DMS53 treated with DMSO at 0.1 percent for 48 hours (cell line): ENCODE measurements around the gene KCNS1.
"Not testable (repeated sequence)": the region's sequence is repeated elsewhere in the genome, so short reads cannot be mapped to it uniquely, and the experiment has no call there.

ENCODE experiments used
- DNase-seq: peaks from one replicate; lab custom pipeline; 2025; ENCODE audit not compliant: unreplicated experiment; lab: John Stamatoyannopoulos, UW

The KCNS1 gene, protein sequence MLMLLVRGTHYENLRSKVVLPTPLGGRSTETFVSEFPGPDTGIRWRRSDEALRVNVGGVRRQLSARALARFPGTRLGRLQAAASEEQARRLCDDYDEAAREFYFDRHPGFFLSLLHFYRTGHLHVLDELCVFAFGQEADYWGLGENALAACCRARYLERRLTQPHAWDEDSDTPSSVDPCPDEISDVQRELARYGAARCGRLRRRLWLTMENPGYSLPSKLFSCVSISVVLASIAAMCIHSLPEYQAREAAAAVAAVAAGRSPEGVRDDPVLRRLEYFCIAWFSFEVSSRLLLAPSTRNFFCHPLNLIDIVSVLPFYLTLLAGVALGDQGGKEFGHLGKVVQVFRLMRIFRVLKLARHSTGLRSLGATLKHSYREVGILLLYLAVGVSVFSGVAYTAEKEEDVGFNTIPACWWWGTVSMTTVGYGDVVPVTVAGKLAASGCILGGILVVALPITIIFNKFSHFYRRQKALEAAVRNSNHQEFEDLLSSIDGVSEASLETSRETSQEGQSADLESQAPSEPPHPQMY

DNA sequence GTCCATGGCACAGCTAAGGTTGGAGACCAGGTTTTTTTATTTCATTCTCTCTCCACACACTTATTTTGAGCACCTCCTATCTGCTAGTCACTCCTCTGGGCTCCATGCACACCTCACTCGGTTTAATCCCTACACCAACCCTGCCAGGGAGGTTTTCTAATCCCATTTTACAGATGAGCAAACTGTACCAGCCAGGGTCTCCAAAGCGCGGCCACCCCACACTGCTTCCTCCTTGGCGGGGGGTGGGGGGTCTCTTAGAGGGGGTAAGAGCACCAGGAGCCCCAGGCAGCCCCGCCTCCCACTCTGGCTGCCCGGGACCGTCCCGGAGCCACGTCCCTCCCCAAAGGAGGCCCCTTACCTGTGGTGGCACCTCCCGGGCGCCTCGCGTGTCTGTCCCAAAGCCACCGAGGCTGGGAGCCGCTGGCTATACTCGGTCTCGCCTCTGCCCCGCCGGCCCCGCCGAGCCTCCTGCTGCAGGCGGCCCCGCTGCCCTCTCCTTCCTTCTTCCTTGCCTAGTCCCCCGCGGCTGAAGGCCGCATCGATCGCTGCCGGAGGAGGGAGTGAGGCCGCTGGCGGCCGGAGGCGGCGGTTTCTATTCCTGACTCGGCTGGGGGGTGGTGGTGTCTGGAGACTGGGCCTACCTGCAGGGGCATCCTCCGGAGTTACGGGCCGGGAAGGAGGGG lies at the start of gene KCNS1:
KCNS1 (minus strand) TSS at position 565 of the 683 bp plus-strand sequence. CDS start 1,891 bp downstream, outside the sequence.
- DNase-seq, result no peak

DNA sequence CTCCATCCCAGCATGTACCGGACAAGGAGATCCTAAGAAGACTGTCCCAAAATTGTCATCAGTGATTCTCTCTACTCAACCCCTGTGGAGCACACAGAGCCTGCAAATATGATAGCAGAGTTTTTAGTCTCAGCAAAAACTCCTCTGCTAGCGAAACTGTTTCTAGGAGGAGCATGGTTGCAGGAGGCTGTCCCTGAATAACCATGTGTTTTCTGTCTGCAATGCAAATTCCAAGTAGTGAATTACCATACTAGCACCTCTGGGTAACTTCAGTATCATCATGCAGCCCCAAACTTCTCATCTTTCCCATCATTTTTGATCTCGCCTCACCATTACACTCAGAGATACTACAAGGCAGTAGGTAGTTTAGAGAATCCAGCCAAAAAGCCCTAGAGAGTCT lies 48.1 kb upstream of the KCNS1 start:
- no peak for DNase-seq

DNA sequence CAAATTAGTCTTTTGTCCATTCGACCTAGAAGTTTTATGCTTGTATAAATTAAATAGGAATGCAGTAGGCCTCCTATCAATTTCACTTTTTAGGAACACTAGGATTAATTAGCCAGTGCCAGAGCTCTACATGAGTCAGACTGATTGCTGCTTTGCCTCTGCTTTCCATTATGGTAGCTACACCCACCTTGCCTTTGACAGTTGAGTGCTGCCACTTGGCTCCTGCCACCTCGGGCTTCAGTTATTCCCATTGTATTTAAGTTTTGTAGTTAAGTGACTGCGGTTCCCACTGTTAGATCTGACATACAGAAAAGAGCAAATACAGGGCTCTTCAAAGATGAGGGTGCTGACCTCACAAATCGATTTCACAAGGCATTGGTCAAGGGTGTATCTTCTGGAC lies 39.9 kb upstream of the KCNS1 start:
- DNase-seq, result no peak

DNA sequence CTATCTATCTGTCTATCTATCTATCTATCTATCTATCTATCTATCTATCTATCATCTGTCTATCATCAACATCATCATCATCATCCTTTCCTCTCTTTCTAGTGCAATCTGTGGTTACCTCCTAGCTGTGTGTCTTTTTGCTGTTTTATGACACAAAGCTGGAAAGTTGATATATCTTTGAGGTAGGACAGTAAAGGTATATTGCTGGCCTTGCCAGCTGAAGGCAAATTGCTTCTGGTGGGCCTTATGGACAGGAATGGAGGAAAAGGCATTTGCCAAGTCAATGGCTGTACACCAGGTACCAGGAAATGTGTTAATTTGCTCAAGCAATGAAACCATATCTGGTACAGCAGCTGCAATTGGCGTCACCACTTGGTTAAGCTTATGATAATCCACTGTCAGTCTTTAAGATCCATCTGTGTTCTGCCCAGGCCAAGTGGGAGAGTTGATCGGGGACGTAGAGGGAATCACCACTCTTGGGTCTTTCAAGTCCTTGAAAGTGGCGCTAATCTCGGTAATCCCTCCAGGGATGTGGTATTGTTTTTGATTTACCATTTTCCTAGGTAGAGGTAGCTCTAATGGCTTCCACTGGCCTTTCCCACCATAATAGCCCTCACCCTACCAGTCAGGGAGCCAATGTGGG lies 38.9 kb upstream of the KCNS1 start:
- not testable (repeated sequence) for DNase-seq

DNA sequence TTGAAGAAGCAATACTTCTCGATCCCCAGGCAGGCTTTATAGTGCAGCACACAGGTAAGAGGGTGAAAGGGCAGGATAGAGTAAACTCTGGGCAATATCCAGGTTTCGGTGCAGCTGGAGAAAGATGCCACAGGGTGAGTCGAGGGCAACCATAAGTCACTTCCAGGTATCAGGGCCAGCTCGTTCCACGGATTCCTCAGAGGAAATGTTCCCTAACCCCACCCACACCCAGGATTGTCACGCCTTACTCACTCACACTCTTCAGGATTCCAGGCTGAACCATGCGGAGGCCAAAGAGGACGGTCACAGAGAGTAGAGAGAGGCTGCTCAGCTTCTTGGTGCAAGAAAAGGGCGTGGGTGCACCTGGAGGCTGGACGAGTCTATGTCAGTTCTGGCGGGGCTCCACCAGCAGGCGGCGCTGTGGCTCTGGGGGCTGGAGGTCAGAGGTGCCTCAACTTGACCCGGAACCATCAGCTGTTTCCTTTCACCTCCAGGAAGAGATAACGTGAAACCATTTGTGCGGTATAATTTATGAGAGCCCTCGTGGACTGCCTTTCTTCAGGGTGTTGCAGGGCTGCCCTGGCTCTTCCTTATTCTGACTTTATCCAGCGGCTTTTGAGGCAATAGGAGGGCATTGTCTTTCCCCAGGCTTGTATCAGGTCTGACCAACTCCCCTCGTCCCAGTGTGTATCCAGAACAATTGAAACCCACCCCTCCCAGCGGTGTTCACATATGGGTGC lies 37.8 kb upstream of the KCNS1 start:
- DNase-seq, result peak; percentile 69

DNA sequence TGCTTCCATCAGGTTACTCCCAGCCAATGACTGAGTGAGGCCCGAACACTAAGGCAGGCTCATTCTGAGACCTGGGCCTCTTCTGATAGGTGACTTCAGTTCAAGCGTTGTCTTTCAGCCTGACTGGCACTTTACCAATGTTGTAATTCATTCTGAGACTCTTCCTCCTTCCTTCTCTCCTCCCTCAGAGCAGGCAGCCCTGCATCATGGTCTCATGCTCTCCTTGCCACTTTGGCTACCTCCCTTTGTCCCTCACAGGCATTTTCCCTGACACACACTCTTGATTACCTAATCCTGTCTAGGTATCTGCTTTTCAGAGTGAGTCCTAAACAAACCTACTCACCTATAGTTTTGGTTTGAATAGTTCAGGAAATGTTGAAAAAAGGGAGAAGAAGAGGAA lies 36.0 kb upstream of the KCNS1 start:
- no peak for DNase-seq

DNA sequence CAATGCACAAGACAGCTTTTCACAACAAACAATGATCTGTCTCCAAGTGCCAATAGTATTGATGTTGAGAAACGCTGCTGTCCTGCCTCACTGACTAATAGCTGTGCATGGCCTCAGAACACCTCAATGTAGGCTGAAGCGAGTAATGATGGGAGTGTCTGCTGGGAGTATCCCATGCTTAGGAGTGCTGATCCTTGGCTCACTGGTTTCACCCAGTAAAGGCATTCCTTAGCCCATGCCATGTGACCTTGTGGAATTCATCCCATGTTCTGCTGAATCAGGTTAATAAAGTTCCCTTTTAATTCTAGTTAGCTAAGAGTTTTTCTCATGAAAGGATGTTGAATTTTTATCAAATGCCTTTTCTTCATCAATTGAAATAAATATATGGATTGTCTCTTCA lies 27.2 kb upstream of the KCNS1 start:
- DNase-seq, result no peak

DNA sequence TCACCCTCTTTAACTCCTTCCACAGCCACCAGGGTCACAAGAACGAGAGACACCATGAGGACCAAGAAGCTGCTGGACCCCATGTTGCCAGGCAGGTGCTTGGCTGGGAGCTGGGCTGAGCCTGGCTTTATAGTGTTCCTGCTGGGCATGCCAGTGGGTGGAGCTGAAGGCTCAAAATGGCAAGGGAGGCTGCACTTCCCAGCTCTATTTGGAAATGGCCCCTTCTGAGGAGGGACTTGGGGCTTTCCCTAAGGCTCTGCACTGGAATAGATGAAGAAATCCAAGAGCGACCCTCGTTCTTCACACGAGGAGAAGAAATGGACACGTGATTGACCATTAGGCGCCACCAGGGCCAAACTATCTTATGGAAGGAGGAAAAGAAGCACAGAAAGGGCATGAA lies 23.4 kb upstream of the KCNS1 start, which contains the start of gene WFDC12:
WFDC12 (minus strand) TSS at position 101 of the 400 bp plus-strand sequence; CDS start at position 83, 18 bp downstream.
- DNase-seq, result no peak

DNA sequence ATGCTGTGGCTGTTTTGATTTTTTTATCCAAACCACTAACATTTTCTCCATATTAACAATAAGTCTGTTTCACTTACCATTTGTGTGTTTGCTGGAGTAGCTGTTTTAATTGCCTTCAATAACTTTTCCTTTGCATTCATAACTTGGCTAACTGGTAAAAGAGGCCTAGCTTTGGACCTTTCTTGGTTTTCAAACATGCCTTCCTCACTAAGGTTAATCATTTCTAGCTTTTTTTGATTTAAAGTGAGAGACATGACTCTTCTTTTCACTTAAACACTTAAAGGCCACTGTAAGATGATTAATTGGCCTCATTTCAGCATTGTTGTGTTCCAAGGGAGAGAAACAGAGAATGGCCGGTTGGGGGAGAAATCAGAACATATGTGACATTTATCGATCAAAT lies 20.5 kb upstream of the KCNS1 start:
- DNase-seq, result no peak

DNA sequence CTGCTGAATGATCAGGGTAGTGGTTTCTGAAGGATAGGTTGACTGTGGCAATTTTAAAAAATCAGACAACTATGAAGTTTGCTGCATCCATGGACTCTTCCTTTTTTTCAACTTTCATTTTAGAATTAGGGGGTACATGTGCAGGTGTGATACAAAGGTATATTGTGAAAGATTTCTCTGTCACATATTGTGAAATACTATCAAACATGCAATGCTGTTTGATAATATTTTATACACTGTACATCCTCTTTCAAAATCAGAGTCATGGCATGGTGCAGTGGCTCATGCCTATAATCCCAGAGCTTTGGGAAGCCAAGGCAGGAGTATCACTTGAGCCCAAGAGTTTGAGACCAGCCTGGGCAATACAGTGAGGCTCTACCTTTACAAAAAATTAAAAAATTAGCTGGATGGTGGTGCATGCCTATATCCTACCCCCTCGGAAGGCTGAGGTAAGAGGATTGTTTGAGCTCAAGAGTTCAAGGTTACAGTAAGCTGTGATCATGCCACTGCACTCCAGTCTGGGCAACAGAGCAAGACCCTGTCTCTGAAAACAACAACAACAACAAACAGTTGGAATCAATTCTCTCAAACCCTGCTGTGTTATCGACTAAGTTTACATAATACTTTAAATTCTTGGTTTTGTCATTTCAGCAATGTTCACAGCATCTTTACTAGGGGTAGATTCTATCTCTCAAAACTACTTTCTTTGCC lies 18.8 kb upstream of the KCNS1 start:
- no peak for DNase-seq

DNA sequence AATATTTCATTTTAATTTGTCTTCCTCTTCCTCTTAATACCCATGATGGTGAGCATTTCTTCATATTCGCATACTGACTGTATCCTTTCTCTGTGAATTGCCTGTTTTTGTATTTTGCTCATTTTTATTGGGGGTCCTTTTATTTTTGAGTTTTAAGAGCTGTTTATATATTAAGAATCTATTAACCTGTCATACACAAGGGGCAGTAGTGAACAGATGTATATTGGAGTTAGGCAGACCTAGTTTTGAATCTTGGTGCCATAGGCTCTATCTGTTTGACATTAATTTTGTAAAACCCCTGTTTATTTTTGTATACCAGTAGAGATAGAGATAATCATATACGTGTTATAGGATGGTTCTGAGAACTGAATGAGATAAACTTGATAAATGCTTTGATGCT lies 17.1 kb upstream of the KCNS1 start:
- DNase-seq, result no peak

DNA sequence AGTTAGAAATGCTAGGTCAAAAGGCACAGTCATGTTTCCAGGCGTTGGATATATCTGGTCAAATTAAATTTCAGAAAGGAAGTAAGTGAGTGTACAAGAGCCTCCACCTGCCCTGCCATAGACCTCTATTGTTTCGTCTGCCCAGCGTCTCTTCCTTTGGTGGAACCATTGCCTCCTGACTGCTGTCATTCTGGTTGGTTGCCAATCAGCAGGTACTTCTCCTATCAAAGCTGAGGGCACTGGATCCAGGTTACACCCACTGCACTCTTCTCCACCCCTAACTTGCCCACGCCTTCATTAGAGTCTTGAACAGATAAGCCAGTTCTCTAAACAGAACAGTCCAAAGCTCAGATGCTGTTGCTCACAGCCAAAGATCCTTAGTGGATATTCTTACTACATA lies 16.7 kb upstream of the KCNS1 start:
- no peak for DNase-seq

DNA sequence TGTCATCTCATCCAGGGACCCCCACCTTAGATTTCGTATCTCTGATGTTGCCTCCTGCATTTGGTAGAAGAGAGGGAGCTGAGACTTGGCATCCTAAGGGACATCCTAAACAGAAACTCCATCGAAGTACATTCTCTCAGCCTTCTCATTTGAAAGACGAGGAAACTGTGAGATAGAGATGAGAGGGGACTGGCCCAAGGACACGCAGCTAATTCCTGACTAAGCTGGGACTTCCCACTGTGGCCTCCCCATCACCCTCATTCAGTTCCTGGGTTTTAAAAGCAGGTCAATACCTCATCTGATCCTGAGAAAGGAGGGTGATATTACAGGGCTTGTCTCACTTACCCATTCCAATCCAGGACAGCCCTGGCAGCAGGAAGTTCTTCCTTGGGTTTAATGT lies 14.9 kb upstream of the KCNS1 start:
- DNase-seq, result no peak

DNA sequence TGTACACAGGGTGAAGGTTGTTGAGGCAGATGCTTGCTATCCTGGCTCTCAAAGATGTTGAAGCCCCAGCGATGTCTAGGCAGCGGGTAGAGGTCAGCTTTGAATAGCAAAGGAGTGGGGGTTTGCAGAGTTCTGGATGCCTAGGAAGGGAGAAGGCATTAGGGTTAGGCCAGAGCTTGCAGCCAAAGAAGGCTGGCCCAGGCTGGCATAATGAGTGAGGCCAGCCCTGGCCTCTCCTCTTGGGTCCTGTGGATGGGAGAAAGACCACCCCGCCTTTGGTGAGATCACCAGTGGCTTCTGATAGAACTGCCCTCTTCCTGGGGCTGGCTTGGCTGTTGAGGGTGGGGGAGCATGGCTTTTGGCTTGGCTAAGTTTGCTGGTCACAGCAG lies 14.5 kb upstream of the KCNS1 start:
- no peak for DNase-seq

DNA sequence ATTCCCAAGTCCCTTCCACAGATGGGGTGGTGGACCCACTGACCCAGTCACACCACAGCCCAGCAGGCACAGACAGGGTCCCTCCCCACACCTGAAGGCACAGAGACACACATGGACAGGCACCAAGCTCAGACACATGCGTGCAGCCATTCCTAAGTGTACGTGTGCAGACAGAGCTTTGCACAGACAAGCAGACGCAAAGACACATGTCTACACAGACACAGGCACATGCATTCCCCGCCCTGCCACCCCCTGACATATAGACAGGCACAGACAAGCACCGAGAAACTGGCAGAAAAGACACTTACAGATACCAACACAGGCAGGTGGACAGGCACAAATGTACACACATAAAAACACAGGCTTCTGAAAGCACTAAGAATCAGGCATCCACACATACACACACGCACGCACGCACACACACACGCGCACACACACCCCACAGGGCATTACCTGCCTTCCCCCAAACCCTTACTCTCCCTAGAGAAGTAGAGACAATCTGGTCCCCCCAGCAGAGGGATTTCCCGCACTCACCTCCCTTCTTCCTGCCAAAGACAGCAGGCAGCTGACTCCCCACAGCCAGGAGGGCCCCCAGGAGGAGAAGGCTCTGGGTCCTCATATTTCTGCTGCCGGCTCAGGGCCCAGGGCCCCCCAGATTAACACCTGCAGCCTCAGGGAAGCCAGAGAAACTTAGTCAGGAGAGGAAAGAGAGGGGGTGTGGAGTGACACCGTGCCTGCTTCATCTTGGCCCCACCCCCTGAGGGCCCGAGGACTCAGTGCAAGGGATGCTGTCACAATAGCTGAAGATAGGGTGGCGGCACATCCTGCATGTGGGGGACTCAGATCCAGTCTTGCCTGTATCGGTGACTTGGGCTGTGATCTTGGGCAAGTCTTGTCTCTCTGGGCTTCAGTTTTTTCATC lies 13.8 kb upstream of the KCNS1 start, which contains the start of gene WFDC5:
WFDC5 (minus strand) TSS at position 710 of the 921 bp plus-strand sequence; CDS start at position 619, 91 bp downstream.
- no peak for DNase-seq

DNA sequence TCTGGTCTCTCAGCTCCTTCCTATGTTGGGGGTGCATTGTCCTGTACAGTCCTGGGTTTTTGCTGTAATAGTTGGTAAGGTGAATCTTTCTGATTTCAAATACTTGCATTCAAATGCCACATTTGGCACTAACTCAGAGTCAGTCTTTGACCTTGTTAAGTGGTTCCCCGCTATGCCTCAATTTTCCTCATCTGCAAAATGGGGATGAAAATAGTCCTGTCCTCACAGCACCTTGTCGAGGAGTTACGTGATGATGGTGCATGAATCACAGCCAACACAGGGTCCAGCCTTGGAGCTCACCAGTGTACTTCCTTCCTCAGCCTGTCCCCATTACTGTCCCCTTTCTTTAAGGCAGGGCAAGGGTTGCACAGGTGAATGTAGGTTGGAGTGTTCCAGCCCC lies 12.9 kb upstream of the KCNS1 start:
- DNase-seq, result no peak

DNA sequence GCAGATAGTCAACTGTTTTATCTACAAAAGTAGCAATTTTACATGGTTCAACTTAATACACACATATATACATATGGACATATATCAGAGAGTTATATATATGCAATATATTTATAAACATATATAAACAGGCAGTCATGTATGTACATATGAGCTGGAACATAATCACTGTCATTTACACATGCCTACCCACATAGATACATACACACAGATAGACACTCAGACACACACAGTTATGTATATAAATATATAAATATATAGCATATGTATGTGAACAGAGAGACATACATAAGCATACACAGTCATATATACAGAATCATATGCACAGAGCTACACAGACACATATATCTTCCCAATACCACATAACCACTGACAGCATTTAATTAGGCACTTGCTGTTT lies 11.8 kb upstream of the KCNS1 start:
- DNase-seq, result no peak

DNA sequence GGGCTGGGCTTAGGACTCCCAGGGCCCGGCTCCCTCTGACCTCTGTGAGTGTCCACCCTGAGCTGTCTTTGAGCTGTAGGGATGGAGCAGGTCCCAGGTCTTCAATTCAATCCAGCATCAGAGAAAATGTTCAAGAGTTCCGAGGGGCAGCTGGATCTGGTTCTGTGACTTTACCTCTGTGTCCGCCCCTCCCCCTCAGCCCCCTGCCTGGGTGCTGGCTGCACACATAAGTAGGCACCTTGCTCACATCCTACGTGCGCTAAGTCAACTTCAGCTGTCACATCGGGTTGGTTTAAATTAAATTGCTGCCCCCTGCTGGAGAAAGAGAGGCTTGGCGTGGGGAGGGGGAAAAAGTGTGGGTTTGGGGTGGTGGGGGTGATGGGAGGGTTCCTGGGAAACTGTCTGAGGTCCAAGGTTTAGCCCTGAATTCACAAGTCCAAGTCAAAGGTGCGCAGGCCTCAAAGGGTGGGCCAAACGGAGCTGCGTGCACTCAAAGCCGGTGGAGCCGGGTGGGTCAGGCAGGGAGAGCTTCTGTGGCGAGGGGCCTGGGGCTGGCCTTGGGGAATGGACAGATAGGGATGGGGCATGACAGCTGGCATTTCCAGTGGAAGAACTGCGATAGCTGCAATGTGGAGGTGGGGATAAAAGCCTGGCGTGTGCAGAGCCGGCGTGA lies 11.0 kb upstream of the KCNS1 start:
- no peak for DNase-seq

DNA sequence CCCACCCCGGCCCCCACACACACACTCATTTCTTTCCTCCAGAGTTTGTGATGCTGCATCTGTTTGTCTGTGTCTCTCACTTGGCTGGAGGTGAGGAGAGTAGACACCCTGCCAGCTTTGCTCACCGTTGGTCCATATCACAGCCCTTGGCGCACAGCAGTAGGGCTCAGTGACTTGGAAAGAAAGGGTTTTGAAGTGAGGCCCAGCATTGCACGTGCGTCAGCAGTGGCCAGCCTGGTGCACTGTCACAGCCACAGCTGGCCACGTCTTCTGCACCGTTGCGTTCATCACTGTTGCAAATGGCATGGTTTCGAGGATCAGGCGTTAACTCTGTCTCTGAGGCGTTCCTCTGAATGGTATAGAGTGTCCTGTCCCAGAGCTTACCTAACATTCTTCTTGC lies 10.4 kb upstream of the KCNS1 start:
- DNase-seq, result no peak
